Osteoblast (primary cell): ENCODE results near the gene ANKS1B. TPM values are rescaled to one million over a fixed set of nuclear protein-coding genes. Genes with fewer than 3 reads are reported as not detected.

Source experiments
- DNase-seq: peaks from one replicate; pipeline ENCODE4 v3.0.0; 2011; ENCODE audit warnings: low spot score, mixed read lengths; ENCODE audit not compliant: insufficient read length; ENCODE audit errors: missing footprints
- H2AFZ ChIP-seq: 2 replicates; pipeline ENCODE4 v1.6.0; 2011; ENCODE audit warnings: mild to moderate bottlenecking, low read length
- H3K27ac ChIP-seq: 2 replicates; pipeline ENCODE4 v1.5.1; 2011; ENCODE audit warnings: mild to moderate bottlenecking, low read depth, low read length, moderate library complexity
- H3K27me3 ChIP-seq: 2 replicates; pipeline ENCODE4 v1.6.0; 2012; ENCODE audit warnings: mild to moderate bottlenecking, control low read depth, inconsistent platforms, low read length, moderate library complexity; ENCODE audit not compliant: insufficient read depth
- H3K36me3 ChIP-seq: 2 replicates; pipeline ENCODE4 v1.5.1; 2011; ENCODE audit warnings: mild to moderate bottlenecking, low read length, control low read depth, moderate library complexity; ENCODE audit not compliant: insufficient read depth
- H3K4me1 ChIP-seq: 2 replicates; pipeline ENCODE4 v1.5.1; 2011; ENCODE audit warnings: mild to moderate bottlenecking, low read length, control low read depth, moderate library complexity; ENCODE audit not compliant: insufficient read depth
- H3K4me2 ChIP-seq: 2 replicates; pipeline ENCODE4 v1.6.0; 2011; ENCODE audit warnings: mild to moderate bottlenecking, low read length; ENCODE audit not compliant: insufficient read depth
- H3K4me3 ChIP-seq: fragments of 200-600 bp; sonication (generic); 3 replicates; pipeline ENCODE4 v1.5.1; 2012; ENCODE audit warnings: mild to moderate bottlenecking, low read length, inconsistent platforms; ENCODE audit not compliant: insufficient read depth
- H3K79me2 ChIP-seq: 2 replicates; pipeline ENCODE4 v1.6.0; 2012; ENCODE audit warnings: mild to moderate bottlenecking, low read length, control low read depth, inconsistent platforms; ENCODE audit not compliant: insufficient read depth
- H3K9me3 ChIP-seq: 2 replicates; pipeline ENCODE4 v1.5.1; 2011; ENCODE audit warnings: low read depth, low read length, control low read depth
- H4K20me1 ChIP-seq: 2 replicates; pipeline ENCODE4 v1.6.0; 2012; ENCODE audit warnings: mild to moderate bottlenecking, low read length, control low read depth; ENCODE audit not compliant: insufficient read depth
- CTCF ChIP-seq: IDR thresholded peaks from 2 replicates; pipeline ENCODE4 v1.5.1; 2011; ENCODE audit warnings: mild to moderate bottlenecking, low read depth, low read length, moderate library complexity; ENCODE audit errors: extremely low read depth
- total RNA-seq: library from RNA; depleted of rRNA; stranded (reverse); fragments of >200 nt; gene quantifications from 2 replicates; pipeline ENCODE4 v1.2.3, GENCODE V29; 2012

The ANKS1B gene
- total RNA-seq, 1 donor, result 2.2 TPM

- Histone ChIP-seq H3K9me3 (no peaks in the 10 kb centered on the region), H3K4me3 (peak overlapping the region; percentile 71), H3K4me2 (peak overlapping the region; percentile 70), H3K36me3 (no peaks in the 10 kb centered on the region), H3K4me1 (peaks cover 5% of the 10 kb centered on the region), H3K27me3 (peaks cover 34% of the 10 kb centered on the region), H3K27ac (no peak overlapping the region), H4K20me1 (no peaks in the 10 kb centered on the region), H2AFZ (no peak overlapping the region), H3K79me2 (no peaks in the 10 kb centered on the region)
- DNase-seq, result peak; percentile 69
- no peak for TF ChIP-seq CTCF
These were observed 1.1 kb downstream of the ANKS1B start for GRCh38 chr12:99983456-99984258.

GRCh38 chr12:99981639-99982190 is 3.0 kb downstream of the ANKS1B start:
- Histone ChIP-seq H3K4me3 (no peak overlapping the region), H3K27me3 (peaks cover 34% of the 10 kb centered on the region), H2AFZ (no peak overlapping the region), H4K20me1 (no peaks in the 10 kb centered on the region), H3K4me1 (peaks cover 5% of the 10 kb centered on the region), H3K4me2 (no peak overlapping the region), H3K79me2 (no peaks in the 10 kb centered on the region), H3K27ac (no peak overlapping the region), H3K9me3 (no peaks in the 10 kb centered on the region), H3K36me3 (no peaks in the 10 kb centered on the region)
- no peak for TF ChIP-seq CTCF
- DNase-seq, result no peak

DNA sequence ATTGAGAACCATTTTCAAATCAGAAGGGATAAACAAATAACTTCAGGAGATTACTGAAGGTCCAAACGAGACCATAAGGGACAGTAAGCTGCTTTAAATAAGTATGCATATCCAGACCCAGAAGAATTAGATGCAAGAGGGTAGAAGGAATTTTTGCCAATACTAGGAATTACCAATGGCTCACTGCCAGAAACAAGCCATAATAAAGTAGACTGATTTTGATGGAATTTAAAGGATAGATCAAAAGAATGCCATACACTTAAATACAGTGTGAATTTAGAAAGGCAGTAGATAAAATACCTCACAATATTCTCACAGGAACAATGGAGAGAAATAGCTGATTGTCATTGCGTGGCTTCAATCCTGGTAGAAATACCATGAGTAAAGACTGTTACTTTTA is 5.3 kb downstream of the ANKS1B start:
- no peaks in the 10 kb centered on the region for H4K20me1 ChIP-seq
- no peak for DNase-seq
- H3K4me2 ChIP-seq, result no peak overlapping the region
- no peak for TF ChIP-seq CTCF
- H3K4me1 ChIP-seq, result no peaks in the 10 kb centered on the region
- H2AFZ ChIP-seq, result no peak overlapping the region
- H3K4me3 ChIP-seq, result no peak overlapping the region
- peaks cover 30% of the 10 kb centered on the region for H3K27me3 ChIP-seq
- H3K36me3 ChIP-seq, result no peaks in the 10 kb centered on the region
- H3K27ac ChIP-seq, result no peak overlapping the region
- no peaks in the 10 kb centered on the region for H3K79me2 ChIP-seq
- no peaks in the 10 kb centered on the region for H3K9me3 ChIP-seq

GRCh38 chr12:99978152-99978551 is 6.6 kb downstream of the ANKS1B start:
- no peak for DNase-seq
- Histone ChIP-seq H3K9me3 (no peaks in the 10 kb centered on the region), H3K79me2 (no peaks in the 10 kb centered on the region), H3K27ac (no peak overlapping the region), H3K4me3 (no peak overlapping the region), H3K27me3 (peaks cover 22% of the 10 kb centered on the region), H3K36me3 (no peaks in the 10 kb centered on the region), H4K20me1 (no peaks in the 10 kb centered on the region), H3K4me2 (no peak overlapping the region), H3K4me1 (no peaks in the 10 kb centered on the region), H2AFZ (no peak overlapping the region)
- TF ChIP-seq CTCF, result no peak
